H9 (cell line): ENCODE results near the gene MTSS2. TPM values are rescaled to one million over a fixed set of nuclear protein-coding genes. Genes with fewer than 3 reads are reported as not detected.

Experiments used
- DNase-seq: peaks from one replicate; pipeline ENCODE4 v3.0.0-alpha.2; 2017
- H2AFZ ChIP-seq: one replicate; pipeline ENCODE4 v1.6.1; 2013; ENCODE audit warnings: mild to moderate bottlenecking, low read length, control low read depth, moderate library complexity
- H2AK5ac ChIP-seq: 2 replicates; pipeline ENCODE4 v1.6.1; 2013; ENCODE audit warnings: low read length, control low read depth, mixed read lengths; ENCODE audit not compliant: insufficient read length
- H2BK120ac ChIP-seq: one replicate; pipeline ENCODE4 v1.6.1; 2013; ENCODE audit warnings: low read depth, mild to moderate bottlenecking, low read length, control low read depth, inconsistent platforms; ENCODE audit not compliant: poor library complexity, severe bottlenecking
- H2BK12ac ChIP-seq: 2 replicates; pipeline ENCODE4 v1.6.1; 2013; ENCODE audit warnings: low read length, control low read depth, mixed read lengths, low read depth; ENCODE audit not compliant: insufficient read length
- H2BK15ac ChIP-seq: 2 replicates; pipeline ENCODE4 v1.6.1; 2013; ENCODE audit warnings: low read depth, low read length, control low read depth
- H2BK20ac ChIP-seq: one replicate; pipeline ENCODE4 v1.6.1; 2013; ENCODE audit warnings: low read depth, mild to moderate bottlenecking, low read length, control low read depth, inconsistent platforms; ENCODE audit not compliant: poor library complexity, severe bottlenecking
- H2BK5ac ChIP-seq: 2 replicates; pipeline ENCODE4 v1.6.1; 2013; ENCODE audit warnings: low read length, control low read depth, mixed read lengths; ENCODE audit not compliant: insufficient read length
- H3K14ac ChIP-seq: 2 replicates; pipeline ENCODE4 v1.6.1; 2013; ENCODE audit warnings: low read length, control low read depth; ENCODE audit not compliant: insufficient read depth
- H3K18ac ChIP-seq: 2 replicates; pipeline ENCODE4 v1.6.1; 2013; ENCODE audit warnings: low read depth, mild to moderate bottlenecking, mixed read lengths, low read length, control low read depth; ENCODE audit not compliant: insufficient read length
- H3K23ac ChIP-seq: 2 replicates; pipeline ENCODE4 v1.6.1; 2013; ENCODE audit warnings: low read length, control low read depth, mixed read lengths, low read depth; ENCODE audit not compliant: insufficient read length
- H3K23me2 ChIP-seq: 2 replicates; pipeline ENCODE4 v1.6.1; 2013; ENCODE audit warnings: low read depth, mild to moderate bottlenecking, mixed read lengths, low read length, control low read depth; ENCODE audit not compliant: insufficient read length, poor library complexity, severe bottlenecking
- H3K27ac ChIP-seq: 2 replicates; pipeline ENCODE4 v1.5.1; 2013; ENCODE audit warnings: low read length, control low read depth, mixed read lengths, low read depth; ENCODE audit not compliant: insufficient read length
- H3K27me3 ChIP-seq: 2 replicates; pipeline ENCODE4 v1.6.1; 2013; ENCODE audit warnings: low read length, control low read depth, inconsistent platforms; ENCODE audit not compliant: insufficient read depth
- H3K4ac ChIP-seq: 2 replicates; pipeline ENCODE4 v1.6.1; 2013; ENCODE audit warnings: low read depth, mild to moderate bottlenecking, control low read depth, inconsistent platforms, low read length, moderate library complexity
- H3K4me1 ChIP-seq: 2 replicates; pipeline ENCODE4 v1.6.1; 2013; ENCODE audit warnings: low read length, control low read depth, inconsistent platforms; ENCODE audit not compliant: insufficient read depth
- H3K4me2 ChIP-seq: 2 replicates; pipeline ENCODE4 v1.6.1; 2013; ENCODE audit warnings: low read length, control low read depth, mixed read lengths; ENCODE audit not compliant: insufficient read length, insufficient read depth
- H3K56ac ChIP-seq: 2 replicates; pipeline ENCODE4 v1.6.1; 2013; ENCODE audit warnings: low read depth, mild to moderate bottlenecking, mixed read lengths, low read length, control low read depth; ENCODE audit not compliant: insufficient read length
- H3K79me1 ChIP-seq: 2 replicates; pipeline ENCODE4 v1.6.1; 2013; ENCODE audit warnings: low read depth, mild to moderate bottlenecking, moderate library complexity, low read length, control low read depth, inconsistent platforms; ENCODE audit not compliant: insufficient read depth, poor library complexity, severe bottlenecking
- H3K79me2 ChIP-seq: 2 replicates; pipeline ENCODE4 v1.6.1; 2013; ENCODE audit warnings: low read length, control low read depth, inconsistent platforms; ENCODE audit not compliant: insufficient read depth
- H3K9ac ChIP-seq: 2 replicates; pipeline ENCODE4 v1.6.1; 2013; ENCODE audit warnings: low read length, control low read depth, mixed read lengths; ENCODE audit not compliant: insufficient read length; ENCODE audit errors: extremely low read depth
- H3K9me3 ChIP-seq: one replicate; pipeline ENCODE4 v1.6.1; 2013; ENCODE audit warnings: low read depth, low read length, inconsistent platforms; ENCODE audit not compliant: control insufficient read depth
- H3T11ph ChIP-seq: one replicate; pipeline ENCODE4 v1.6.1; 2013; ENCODE audit warnings: mild to moderate bottlenecking, low read length, control low read depth, inconsistent platforms
- H4K20me1 ChIP-seq: one replicate; pipeline ENCODE4 v1.6.1; 2013; ENCODE audit not compliant: control insufficient read depth, insufficient read length, insufficient read depth
- H4K5ac ChIP-seq: 2 replicates; pipeline ENCODE4 v1.6.1; 2013; ENCODE audit warnings: low read depth, mild to moderate bottlenecking, mixed read lengths, low read length, control low read depth; ENCODE audit not compliant: insufficient read length
- H4K8ac ChIP-seq: replicated peaks from 2 replicates; pipeline ENCODE4 v1.6.1; 2013; ENCODE audit warnings: low read length, control low read depth, mixed read lengths, low read depth; ENCODE audit not compliant: insufficient read length
- H4K91ac ChIP-seq: 2 replicates; pipeline ENCODE4 v1.6.1; 2013; ENCODE audit warnings: low read depth, mild to moderate bottlenecking, moderate library complexity, mixed read lengths, low read length, control low read depth; ENCODE audit not compliant: insufficient read length
- H3K27ac Mint-ChIP-seq, 3 experiments: 2 replicates in 2 of 3; 3 replicates in 1 of 3; pipeline ENCODE4 v1.8.0; 2020 to 2021; ENCODE audit warnings: mixed read lengths in 3 of 3, mild to moderate bottlenecking in 1 of 3, moderate library complexity in 1 of 3
- H3K27me3 Mint-ChIP-seq: 2 replicates; pipeline ENCODE4 v1.8.0; 2021; ENCODE audit warnings: low read depth, mild to moderate bottlenecking, moderate library complexity, mixed read lengths
- H3K36me3 Mint-ChIP-seq, 3 experiments: 2 replicates in 2 of 3; 3 replicates in 1 of 3; pipeline ENCODE4 v1.8.0; 2020 to 2021; ENCODE audit warnings: low read depth in 3 of 3, mixed read lengths in 3 of 3; ENCODE audit not compliant: insufficient read depth in 1 of 3
- H3K4me1 Mint-ChIP-seq, 2 experiments: 2 replicates each; pipeline ENCODE4 v1.8.0; 2020; ENCODE audit warnings: mixed read lengths in 2 of 2
- H3K4me3 Mint-ChIP-seq, 2 experiments: 2 replicates in 1 of 2; 3 replicates in 1 of 2; pipeline ENCODE4 v1.8.0; 2020 to 2021; ENCODE audit warnings: mild to moderate bottlenecking in 2 of 2, mixed read lengths in 2 of 2, moderate library complexity in 1 of 2
- H3K9me3 Mint-ChIP-seq, 2 experiments: 2 replicates in 1 of 2; 3 replicates in 1 of 2; pipeline ENCODE4 v1.8.0; 2020; ENCODE audit warnings: mild to moderate bottlenecking in 2 of 2, mixed read lengths in 2 of 2, moderate library complexity in 1 of 2
- WGBS: extraction: QIAGEN DNeasy Blood & Tissue Kit; methylation state at CpG from one replicate; pipeline ENCODE4 v1.1.7; 2013; ENCODE audit warnings: missing lambda C conversion rate, low lambda C conversion rate, mixed read lengths; ENCODE audit not compliant: insufficient read length; ENCODE audit errors: extremely low coverage; 5-methylcytosine and 5-hydroxymethylcytosine counted together
- total RNA-seq: library from RNA; stranded (reverse); gene quantifications from 2 replicates; pipeline ENCODE4 v1.2.1, GENCODE V29; 2021
- TF ChIP-seq, protein P1 (sequence below): fragments of 200-600 bp; sonication (generic); conservative IDR thresholded peaks from 3 replicates; pipeline ENCODE4 v1.8.0; 2021; ENCODE audit warnings: antibody characterized with exemption, mild to moderate bottlenecking

Gene MTSS2
- total RNA-seq, 1 experiment from 2014 or later: 41.0 TPM

DNA sequence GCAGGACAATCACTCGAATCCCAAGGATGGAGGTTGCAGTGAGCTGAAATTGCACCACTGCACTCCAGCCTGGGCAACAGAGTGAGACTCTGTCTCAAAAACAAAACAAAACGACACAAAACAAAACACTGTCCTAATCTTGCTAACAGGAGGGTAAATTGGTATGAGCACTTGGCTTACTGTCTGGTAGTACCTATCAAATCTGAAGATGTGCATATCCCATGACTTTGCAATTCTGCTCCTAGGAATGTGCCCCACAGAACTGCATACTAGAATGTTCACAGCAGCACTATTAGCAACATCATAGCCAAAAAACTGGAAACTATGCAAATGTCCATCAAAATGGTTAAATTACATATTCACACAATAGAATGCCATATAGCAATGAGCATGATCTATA is 15.7 kb downstream of the MTSS2 start:
- no peak overlapping the region for H2BK12ac ChIP-seq
- no peaks in the 10 kb centered on the region for H3K27me3 Mint-ChIP-seq
- H3K4me2 ChIP-seq: no peak overlapping the region
- no peak overlapping the region for H2BK120ac ChIP-seq
- H2AK5ac ChIP-seq: no peak overlapping the region
- H3K27ac Mint-ChIP-seq: no peak overlapping the region
- no peak overlapping the region for H3K18ac ChIP-seq
- H3K9ac ChIP-seq: no peak overlapping the region
- H3K27me3 ChIP-seq: no peaks in the 10 kb centered on the region
- H3K79me2 ChIP-seq: no peaks in the 10 kb centered on the region
- H3K56ac ChIP-seq: no peak overlapping the region
- no peaks in the 10 kb centered on the region for H3K23me2 ChIP-seq
- H4K20me1 ChIP-seq: no peaks in the 10 kb centered on the region
- H3K27ac ChIP-seq: no peak overlapping the region
- H3T11ph ChIP-seq: no peak overlapping the region
- no peak overlapping the region for H3K23ac ChIP-seq
- no peaks in the 10 kb centered on the region for H3K4me1 ChIP-seq
- peaks cover 10 to 14% of the 10 kb centered on the region in 2 experiments for H3K9me3 Mint-ChIP-seq
- H3K79me1 ChIP-seq: no peaks in the 10 kb centered on the region
- no peak overlapping the region for H3K4me3 Mint-ChIP-seq
- no peak overlapping the region for H2BK15ac ChIP-seq
- no peak overlapping the region for H2BK20ac ChIP-seq
- no peak overlapping the region for H2BK5ac ChIP-seq
- no peak overlapping the region for H2AFZ ChIP-seq
- H3K36me3 Mint-ChIP-seq: peaks cover 46 to 79% (median 78%) of the 10 kb centered on the region in 3 experiments
- no peaks in the 10 kb centered on the region for H3K4me1 Mint-ChIP-seq
- H4K91ac ChIP-seq: no peak overlapping the region
- H3K9me3 ChIP-seq: no peaks in the 10 kb centered on the region
- no CpG with 5 or more reads among the region's 2 CpGs for WGBS
- TF ChIP-seq, protein P1, sequence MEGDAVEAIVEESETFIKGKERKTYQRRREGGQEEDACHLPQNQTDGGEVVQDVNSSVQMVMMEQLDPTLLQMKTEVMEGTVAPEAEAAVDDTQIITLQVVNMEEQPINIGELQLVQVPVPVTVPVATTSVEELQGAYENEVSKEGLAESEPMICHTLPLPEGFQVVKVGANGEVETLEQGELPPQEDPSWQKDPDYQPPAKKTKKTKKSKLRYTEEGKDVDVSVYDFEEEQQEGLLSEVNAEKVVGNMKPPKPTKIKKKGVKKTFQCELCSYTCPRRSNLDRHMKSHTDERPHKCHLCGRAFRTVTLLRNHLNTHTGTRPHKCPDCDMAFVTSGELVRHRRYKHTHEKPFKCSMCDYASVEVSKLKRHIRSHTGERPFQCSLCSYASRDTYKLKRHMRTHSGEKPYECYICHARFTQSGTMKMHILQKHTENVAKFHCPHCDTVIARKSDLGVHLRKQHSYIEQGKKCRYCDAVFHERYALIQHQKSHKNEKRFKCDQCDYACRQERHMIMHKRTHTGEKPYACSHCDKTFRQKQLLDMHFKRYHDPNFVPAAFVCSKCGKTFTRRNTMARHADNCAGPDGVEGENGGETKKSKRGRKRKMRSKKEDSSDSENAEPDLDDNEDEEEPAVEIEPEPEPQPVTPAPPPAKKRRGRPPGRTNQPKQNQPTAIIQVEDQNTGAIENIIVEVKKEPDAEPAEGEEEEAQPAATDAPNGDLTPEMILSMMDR: no peak
- H3K4ac ChIP-seq: no peak overlapping the region
- no peak overlapping the region for H3K14ac ChIP-seq
- H4K5ac ChIP-seq: no peak overlapping the region
- no peak for DNase-seq
- H4K8ac ChIP-seq: no peak overlapping the region
